Measurements from ENCODE around the gene KLF11. TPM values are rescaled to one million over a fixed set of nuclear protein-coding genes. Genes with fewer than 3 reads are reported as not detected.

Gene KLF11
- polyA plus RNA-seq, 2 of the 4 experiments (the other 2 are of a cell fraction): 2.8 to 8.2 TPM

DNA sequence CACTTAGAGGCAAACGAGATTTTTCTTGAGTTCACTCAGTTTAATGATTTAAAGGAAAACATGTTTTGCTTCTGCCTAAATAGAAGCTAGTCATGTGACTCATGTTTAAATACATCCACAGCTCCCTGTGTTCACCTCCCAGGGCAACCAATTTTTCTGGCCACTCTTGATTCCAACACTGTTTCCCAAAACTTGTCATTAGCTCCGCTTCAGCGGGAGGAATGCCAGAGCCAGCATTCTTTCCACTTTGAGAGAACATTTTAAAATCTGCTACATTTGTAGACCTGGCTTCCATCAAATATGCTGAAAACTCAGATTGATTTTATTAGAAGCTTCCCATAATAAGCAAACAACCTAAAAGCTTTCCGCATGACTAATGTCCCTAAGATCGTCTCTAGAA is 39.7 kb downstream of the KLF11 start (continued):
- TF ChIP-seq, protein P1, sequence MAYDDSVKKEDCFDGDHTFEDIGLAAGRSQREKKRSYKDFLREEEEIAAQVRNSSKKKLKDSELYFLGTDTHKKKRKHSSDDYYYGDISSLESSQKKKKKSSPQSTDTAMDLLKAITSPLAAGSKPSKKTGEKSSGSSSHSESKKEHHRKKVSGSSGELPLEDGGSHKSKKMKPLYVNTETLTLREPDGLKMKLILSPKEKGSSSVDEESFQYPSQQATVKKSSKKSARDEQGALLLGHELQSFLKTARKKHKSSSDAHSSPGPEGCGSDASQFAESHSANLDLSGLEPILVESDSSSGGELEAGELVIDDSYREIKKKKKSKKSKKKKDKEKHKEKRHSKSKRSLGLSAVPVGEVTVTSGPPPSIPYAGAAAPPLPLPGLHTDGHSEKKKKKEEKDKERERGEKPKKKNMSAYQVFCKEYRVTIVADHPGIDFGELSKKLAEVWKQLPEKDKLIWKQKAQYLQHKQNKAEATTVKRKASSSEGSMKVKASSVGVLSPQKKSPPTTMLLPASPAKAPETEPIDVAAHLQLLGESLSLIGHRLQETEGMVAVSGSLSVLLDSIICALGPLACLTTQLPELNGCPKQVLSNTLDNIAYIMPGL (CRISPR knock-in tag; IDR thresholded peaks at IDR 0.05; ENCODE audit: borderline replicate concordance): no peak
- no peak for TF ChIP-seq JUN (IDR thresholded peaks at IDR 0.05)
- no peak for TF ChIP-seq NPAS2 (CRISPR knock-in tag; IDR thresholded peaks at IDR 0.05; ENCODE audit: borderline replicate concordance)
- no peak for TF ChIP-seq TP53 (CRISPR knock-in tag; IDR thresholded peaks at IDR 0.05)
- no peak for TF ChIP-seq RAD21 (conservative IDR thresholded peaks at IDR 0.05 in 1 of 2, IDR thresholded peaks at IDR 0.05 in 1 of 2)
- TF ChIP-seq, protein P2, sequence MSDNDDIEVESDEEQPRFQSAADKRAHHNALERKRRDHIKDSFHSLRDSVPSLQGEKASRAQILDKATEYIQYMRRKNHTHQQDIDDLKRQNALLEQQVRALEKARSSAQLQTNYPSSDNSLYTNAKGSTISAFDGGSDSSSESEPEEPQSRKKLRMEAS (IDR thresholded peaks at IDR 0.05): no peak
- TF ChIP-seq KDM5A (IDR thresholded peaks at IDR 0.05): no peak

DNA sequence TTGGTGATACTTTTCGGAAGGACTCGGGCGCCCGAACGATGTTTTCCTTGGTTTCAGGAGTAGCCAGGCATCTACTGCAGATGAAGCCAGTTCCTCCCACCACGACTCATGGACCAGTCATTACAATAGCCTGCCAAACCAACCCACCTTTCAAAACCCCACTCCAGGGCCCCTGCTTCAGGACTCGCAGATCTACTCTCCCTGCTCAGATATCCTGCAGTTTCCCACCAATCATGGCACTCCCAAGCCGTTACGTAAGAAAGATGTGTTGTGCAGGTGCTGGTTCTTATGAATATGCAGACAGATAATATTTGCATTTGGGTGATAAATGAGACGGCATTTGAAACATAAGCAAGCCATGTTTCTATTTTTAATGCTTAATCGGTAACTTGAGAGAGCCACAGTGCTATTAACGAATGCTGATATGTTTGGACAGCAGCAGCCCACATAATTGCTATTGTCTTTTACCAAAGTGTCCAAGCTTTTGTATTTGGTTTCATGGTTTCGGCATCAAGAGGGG is 40.4 kb downstream of the KLF11 start:
- H3K27ac ChIP-seq: no peak overlapping the region
- no peak for ATAC-seq
- no peak overlapping the region for H3K4me3 ChIP-seq
- TF ChIP-seq BHLHE40 (IDR thresholded peaks at IDR 0.05; ENCODE audit: low read depth, low read length) (no peak), ZNF302 (CRISPR knock-in tag; IDR thresholded peaks at IDR 0.05) (no peak), NR3C1 (IDR thresholded peaks at IDR 0.05) (no peak), NFE2L2 (conservative IDR thresholded peaks at IDR 0.05; ENCODE audit: low read length) (no peak), ZSCAN20 (CRISPR knock-in tag; IDR thresholded peaks at IDR 0.05) (no peak), ESRRA (IDR thresholded peaks at IDR 0.05; ENCODE audit: borderline replicate concordance, low read length) (no peak), SMC3 (IDR thresholded peaks at IDR 0.05) (no peak), KDM1A (IDR thresholded peaks at IDR 0.05; ENCODE audit: low read depth) (no peak), MAZ (IDR thresholded peaks at IDR 0.05; ENCODE audit: borderline replicate concordance, low read depth, low read length) (no peak), HOXA7 (CRISPR knock-in tag; IDR thresholded peaks at IDR 0.05) (no peak), RNF2 (IDR thresholded peaks at IDR 0.05; ENCODE audit: borderline replicate concordance, low read depth) (no peak), JUNB (IDR thresholded peaks at IDR 0.05) (no peak)
- TF ChIP-seq, protein P3, sequence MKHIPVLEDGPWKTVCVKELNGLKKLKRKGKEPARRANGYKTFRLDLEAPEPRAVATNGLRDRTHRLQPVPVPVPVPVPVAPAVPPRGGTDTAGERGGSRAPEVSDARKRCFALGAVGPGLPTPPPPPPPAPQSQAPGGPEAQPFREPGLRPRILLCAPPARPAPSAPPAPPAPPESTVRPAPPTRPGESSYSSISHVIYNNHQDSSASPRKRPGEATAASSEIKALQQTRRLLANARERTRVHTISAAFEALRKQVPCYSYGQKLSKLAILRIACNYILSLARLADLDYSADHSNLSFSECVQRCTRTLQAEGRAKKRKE (CRISPR knock-in tag; IDR thresholded peaks at IDR 0.05; ENCODE audit: low read depth): no peak
- H3K4me2 ChIP-seq: no peak overlapping the region
- 76% methylated on average over 13 of the region's 13 CpGs for WGBS (ENCODE audit: missing lambda C conversion rate)
- no peak for FAIRE-seq
- DNase-seq (ENCODE audit: low read depth in 1 of 2, low spot score in 1 of 2): no peak
- 0 out of 3 replicates have a peak, but pooled peaks cover 7% of the 10 kb centered on the region for H3K4me1 ChIP-seq
- ChIA-PET CTCF (interaction anchor here (1.0 to 27.5 kb wide), 5 partner anchors 7 to 584 kb away, joined by 4 to 612 read pairs (median 5); partner anchors contain the start of gene CYS1), POLR2A (no interaction called here)
- no peaks in the 10 kb centered on the region for H3K9me3 ChIP-seq

DNA sequence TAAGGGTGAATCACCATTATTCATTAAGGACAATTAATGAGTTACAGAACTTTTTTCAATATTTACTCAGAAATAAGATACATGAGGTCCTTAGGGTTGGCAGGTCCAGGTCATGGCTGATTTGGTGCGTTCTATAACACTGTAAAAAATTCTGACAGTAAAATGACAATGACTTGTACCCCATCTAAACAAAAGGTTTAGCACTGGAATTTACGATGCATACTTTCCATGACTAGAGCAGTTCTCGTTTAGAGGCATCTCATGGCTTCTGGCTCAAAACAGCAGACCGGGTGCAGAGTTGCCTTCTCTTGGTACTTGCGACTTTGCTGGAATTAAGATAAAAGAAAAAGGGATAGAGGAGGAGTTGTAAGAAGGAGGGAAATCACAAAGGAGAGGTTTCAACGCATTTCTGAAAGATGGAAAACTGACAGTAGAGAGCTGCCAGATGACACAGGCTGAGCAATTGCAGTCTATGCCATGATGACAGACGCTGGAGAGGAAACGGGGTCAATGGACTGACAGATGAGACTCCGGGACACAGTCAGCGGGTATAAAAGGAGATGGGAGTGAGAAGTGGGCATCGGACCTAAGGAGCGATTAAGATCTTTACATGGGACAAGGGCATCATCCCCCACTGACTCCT is 41.0 kb downstream of the KLF11 start:
- H3K4me3 ChIP-seq: no peak overlapping the region
- CTCF ChIA-PET: interaction anchor here (0.7 to 27.5 kb wide), 6 partner anchors 7 to 584 kb away, joined by 3 to 612 read pairs (median 6); partner anchors contain the start of gene CYS1
- H3K9me3 ChIP-seq: no peaks in the 10 kb centered on the region
- 64% methylated on average over 12 of the region's 12 CpGs for WGBS (ENCODE audit: missing lambda C conversion rate)
- H3K4me1 ChIP-seq: 0 out of 3 replicates have a peak, but pooled peaks cover 7% of the 10 kb centered on the region
- POLR2A ChIA-PET: no interaction called here
- ATAC-seq (no peak), FAIRE-seq (no peak), DNase-seq (ENCODE audit: low read depth in 1 of 2, low spot score in 1 of 2) (no peak)
- no peak overlapping the region for H3K4me2 ChIP-seq
- TF ChIP-seq MAZ (IDR thresholded peaks at IDR 0.05; ENCODE audit: borderline replicate concordance, low read depth, low read length) (no peak), CEBPB (IDR thresholded peaks at IDR 0.05) (no peak), MYC (IDR thresholded peaks at IDR 0.05; ENCODE audit: borderline replicate concordance, low read length) (no peak), ZC3H11A (IDR thresholded peaks at IDR 0.05) (no peak), PHF8 (IDR thresholded peaks at IDR 0.05; ENCODE audit: borderline replicate concordance, low read depth) (no peak), KDM1A (IDR thresholded peaks at IDR 0.05; ENCODE audit: low read depth) (no peak), EP300 (IDR thresholded peaks at IDR 0.05) (no peak), BHLHE40 (IDR thresholded peaks at IDR 0.05; ENCODE audit: low read depth, low read length) (no peak), POLR2A (IDR thresholded peaks at IDR 0.05; ENCODE audit: low read length) (no peak), KDM5A (IDR thresholded peaks at IDR 0.05) (no peak), SMC3 (IDR thresholded peaks at IDR 0.05) (no peak), FOSL2 (IDR thresholded peaks at IDR 0.05) (no peak), FOSL2 (CRISPR knock-in tag; IDR thresholded peaks at IDR 0.05) (no peak), HOXB13 (CRISPR knock-in tag; IDR thresholded peaks at IDR 0.05; ENCODE audit: low read depth) (no peak), ZSCAN20 (CRISPR knock-in tag; IDR thresholded peaks at IDR 0.05) (no peak), FOXS1 (CRISPR knock-in tag; IDR thresholded peaks at IDR 0.05) (no peak)
- TF ChIP-seq, protein P1 (CRISPR knock-in tag; IDR thresholded peaks at IDR 0.05; ENCODE audit: borderline replicate concordance): no peak
- TF ChIP-seq, protein P4, sequence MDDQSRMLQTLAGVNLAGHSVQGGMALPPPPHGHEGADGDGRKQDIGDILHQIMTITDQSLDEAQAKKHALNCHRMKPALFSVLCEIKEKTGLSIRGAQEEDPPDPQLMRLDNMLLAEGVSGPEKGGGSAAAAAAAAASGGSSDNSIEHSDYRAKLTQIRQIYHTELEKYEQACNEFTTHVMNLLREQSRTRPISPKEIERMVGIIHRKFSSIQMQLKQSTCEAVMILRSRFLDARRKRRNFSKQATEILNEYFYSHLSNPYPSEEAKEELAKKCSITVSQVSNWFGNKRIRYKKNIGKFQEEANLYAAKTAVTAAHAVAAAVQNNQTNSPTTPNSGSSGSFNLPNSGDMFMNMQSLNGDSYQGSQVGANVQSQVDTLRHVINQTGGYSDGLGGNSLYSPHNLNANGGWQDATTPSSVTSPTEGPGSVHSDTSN (IDR thresholded peaks at IDR 0.05): no peak
- H3K27ac ChIP-seq: no peak overlapping the region
